ENCODE data around the gene ALG9.

GRCh38 chr11:111778047-111778558 is 93.3 kb downstream of the ALG9 start:
- TF ChIP-seq CTCF (IDR thresholded peaks at IDR 0.05; ENCODE audit: low read depth, low read length) = no peak
- TF ChIP-seq EZH2phosphoT487 (IDR thresholded peaks at IDR 0.05; ENCODE audit: low read depth) = no peak
